SJCRH30 (cell line): ENCODE measurements around the gene ICOSLG. TPM values are rescaled to one million over a fixed set of nuclear protein-coding genes. Genes with fewer than 3 reads are reported as not detected.
"Not testable (repeated sequence)": the region's sequence is repeated elsewhere in the genome, so short reads cannot be mapped to it uniquely, and the experiment has no call there.

Source experiments
- DNase-seq, 2 experiments: peaks; one replicate each; pipeline ENCODE4 v3.0.0-alpha.2; 2015 to 2020
- H3K27ac ChIP-seq: fragments of 250-450 bp; sonication (Bioruptor Pico); 2 replicates; pipeline ENCODE4 v1.5.1; 2020; ENCODE audit warnings: mild to moderate bottlenecking, moderate library complexity
- H3K27me3 ChIP-seq: fragments of 250-450 bp; sonication (Bioruptor Pico); 2 replicates; pipeline ENCODE4 v1.5.1; 2020; ENCODE audit warnings: mild to moderate bottlenecking, moderate library complexity
- H3K36me3 ChIP-seq: fragments of 250-450 bp; sonication (Bioruptor Pico); 2 replicates; pipeline ENCODE4 v1.5.1; 2020; ENCODE audit warnings: mild to moderate bottlenecking, moderate library complexity
- H3K4me1 ChIP-seq: fragments of 250-450 bp; sonication (Bioruptor Pico); 2 replicates; pipeline ENCODE4 v1.5.1; 2020; ENCODE audit warnings: mild to moderate bottlenecking, moderate library complexity
- H3K4me3 ChIP-seq: fragments of 250-450 bp; sonication (Bioruptor Pico); 2 replicates; pipeline ENCODE4 v1.5.1; 2020; ENCODE audit warnings: mild to moderate bottlenecking, moderate library complexity
- H3K9me3 ChIP-seq: fragments of 250-450 bp; sonication (Bioruptor Pico); replicated peaks from 2 replicates; pipeline ENCODE4 v1.5.1; 2020; ENCODE audit warnings: mild to moderate bottlenecking, moderate library complexity
- total RNA-seq: library from RNA; depleted of rRNA; stranded (reverse); fragments of >200 nt; shearing (Covaris generic); gene quantifications from 2 replicates; pipeline ENCODE4 v1.2.3, GENCODE V29; 2014

The ICOSLG gene
- total RNA-seq, 1 experiment from 2014 or later: not detected

GRCh38 chr21:44258056-44258725 is 17.4 kb upstream of the ICOSLG start:
- H3K4me3 ChIP-seq: no peak overlapping the region
- H3K4me1 ChIP-seq: no peaks in the 10 kb centered on the region
- H3K27ac ChIP-seq: no peak overlapping the region
- DNase-seq: no peak
- no peaks in the 10 kb centered on the region for H3K9me3 ChIP-seq
- no peaks in the 10 kb centered on the region for H3K27me3 ChIP-seq
- no peaks in the 10 kb centered on the region for H3K36me3 ChIP-seq

GRCh38 chr21:44255511-44255981 is 14.8 kb upstream of the ICOSLG start:
- Histone ChIP-seq H3K4me3 (no peak overlapping the region), H3K27me3 (no peaks in the 10 kb centered on the region), H3K27ac (no peak overlapping the region), H3K4me1 (no peaks in the 10 kb centered on the region), H3K36me3 (no peaks in the 10 kb centered on the region), H3K9me3 (no peaks in the 10 kb centered on the region)
- no peak for DNase-seq

GRCh38 chr21:44253832-44254710 is 13.3 kb upstream of the ICOSLG start:
- no peaks in the 10 kb centered on the region for H3K4me1 ChIP-seq
- no peak for DNase-seq

GRCh38 chr21:44249204-44250037 is 8.7 kb upstream of the ICOSLG start:
- DNase-seq, H3K4me1 ChIP-seq, H3K36me3 ChIP-seq, H3K27me3 ChIP-seq, H3K9me3 ChIP-seq, H3K4me3 ChIP-seq, H3K27ac ChIP-seq: not testable (repeated sequence)

More at GRCh38 chr21:44253832-44254710, 13.3 kb upstream of the ICOSLG start:
- Histone ChIP-seq H3K9me3 (no peaks in the 10 kb centered on the region), H3K27me3 (no peaks in the 10 kb centered on the region), H3K36me3 (no peaks in the 10 kb centered on the region), H3K4me3 (no peak overlapping the region), H3K27ac (no peak overlapping the region)

- DNase-seq, H3K27me3 ChIP-seq, H3K36me3 ChIP-seq, H3K9me3 ChIP-seq, H3K4me3 ChIP-seq, H3K4me1 ChIP-seq, H3K27ac ChIP-seq: not testable (repeated sequence)
These were observed 7.2 kb upstream of the ICOSLG start for GRCh38 chr21:44247904-44248303.

- H3K27ac ChIP-seq, H3K36me3 ChIP-seq, DNase-seq, H3K9me3 ChIP-seq, H3K27me3 ChIP-seq, H3K4me1 ChIP-seq, H3K4me3 ChIP-seq: not testable (repeated sequence)
These were observed 3.2 kb upstream of the ICOSLG start for GRCh38 chr21:44243980-44244379.

- not testable (repeated sequence) for H3K4me1 ChIP-seq, H3K9me3 ChIP-seq, H3K36me3 ChIP-seq, DNase-seq, H3K27ac ChIP-seq, H3K27me3 ChIP-seq, H3K4me3 ChIP-seq
These were observed 538 bp upstream of the ICOSLG start for GRCh38 chr21:44241281-44241680.

- DNase-seq, H3K4me1 ChIP-seq, H3K27me3 ChIP-seq, H3K9me3 ChIP-seq, H3K4me3 ChIP-seq, H3K27ac ChIP-seq, H3K36me3 ChIP-seq: not testable (repeated sequence)
These were observed 390 bp downstream of the ICOSLG start for GRCh38 chr21:44240353-44240752.

- not testable (repeated sequence) for H3K9me3 ChIP-seq, H3K36me3 ChIP-seq, H3K27me3 ChIP-seq, H3K27ac ChIP-seq, H3K4me1 ChIP-seq, H3K4me3 ChIP-seq, DNase-seq
These were observed 11.2 kb downstream of the ICOSLG start for GRCh38 chr21:44229561-44229960.

GRCh38 chr21:44228109-44228508 is 12.6 kb downstream of the ICOSLG start:
- not testable (repeated sequence) for H3K36me3 ChIP-seq, H3K27me3 ChIP-seq, H3K4me3 ChIP-seq, DNase-seq, H3K9me3 ChIP-seq, H3K27ac ChIP-seq, H3K4me1 ChIP-seq

- H3K36me3 ChIP-seq, H3K4me3 ChIP-seq, H3K9me3 ChIP-seq, DNase-seq, H3K27ac ChIP-seq, H3K27me3 ChIP-seq, H3K4me1 ChIP-seq: not testable (repeated sequence)
These were observed 13.1 kb downstream of the ICOSLG start for GRCh38 chr21:44227614-44228013.

- H3K27ac ChIP-seq, H3K4me1 ChIP-seq, H3K36me3 ChIP-seq, H3K9me3 ChIP-seq, H3K4me3 ChIP-seq, H3K27me3 ChIP-seq, DNase-seq: not testable (repeated sequence)
These were observed 15.1 kb downstream of the ICOSLG start for GRCh38 chr21:44225605-44226004.

GRCh38 chr21:44223334-44223733 is 17.4 kb downstream of the ICOSLG start:
- not testable (repeated sequence) for H3K27me3 ChIP-seq, H3K9me3 ChIP-seq, H3K4me3 ChIP-seq, H3K36me3 ChIP-seq, DNase-seq, H3K27ac ChIP-seq, H3K4me1 ChIP-seq

- H3K9me3 ChIP-seq, H3K4me3 ChIP-seq, H3K36me3 ChIP-seq, H3K27me3 ChIP-seq, H3K27ac ChIP-seq, DNase-seq, H3K4me1 ChIP-seq: not testable (repeated sequence)
These were observed 20.1 kb downstream of the ICOSLG start for GRCh38 chr21:44220674-44221073.

GRCh38 chr21:44218461-44218860 is 22.3 kb downstream of the ICOSLG start:
- H3K27me3 ChIP-seq, H3K27ac ChIP-seq, H3K9me3 ChIP-seq, H3K4me1 ChIP-seq, H3K4me3 ChIP-seq, H3K36me3 ChIP-seq, DNase-seq: not testable (repeated sequence)
